ENCODE results near the gene FNIP1.
"Not testable (repeated sequence)": the region's sequence is repeated elsewhere in the genome, so short reads cannot be mapped to it uniquely, and the experiment has no call there.

Gene FNIP1

GRCh38 chr5:131782717-131783116 lies 14.1 kb downstream of the FNIP1 start:
- POLR2A ChIA-PET: interaction anchor here (0.7 kb wide), 1 partner anchor 145 kb away, joined by 3 read pairs; no protein-coding TSS in a partner anchor
- Histone ChIP-seq H3K27me3 (replicated peaks in 2 of 5; ENCODE audit: control insufficient read depth in 4 of 5, insufficient read depth in 5 of 5, low read length in 4 of 5) (no peaks in the 10 kb centered on the region), H3K4me3 (ENCODE audit: control insufficient read depth in 1 of 7, extremely low read depth in 1 of 7, insufficient read depth in 4 of 7, low read depth in 2 of 7, low read length in 6 of 7) (no peak overlapping the region), H3K9me3 (ENCODE audit: control extremely low read depth in 1 of 5, control insufficient read depth in 4 of 5, insufficient read depth in 2 of 5, low read depth in 1 of 5, low read length in 4 of 5) (peaks cover 0 to 18% (median 4%) of the 10 kb centered on the region in 5 experiments), H3K27ac (ENCODE audit: insufficient read depth in 1 of 2, low read depth in 1 of 2, low read length in 2 of 2, poor library complexity in 1 of 2, severe bottlenecking in 2 of 2) (no peak overlapping the region), H3K4me1 (ENCODE audit: control extremely low read depth in 1 of 4, control insufficient read depth in 4 of 4, insufficient read depth in 4 of 4, low read length in 3 of 4) (peaks cover 0 to 10% (median 8%) of the 10 kb centered on the region in 4 experiments), H3K36me3 (ENCODE audit: control insufficient read depth in 4 of 4, insufficient read depth in 4 of 4, low read length in 3 of 4) (peaks cover 7 to 28% (median 17%) of the 10 kb centered on the region in 4 experiments)
- no CpG with 5 or more reads among the region's 11 CpGs for WGBS (ENCODE audit: insufficient coverage)
- DNase-seq: no peak
- CTCF ChIA-PET: interaction anchor here (1.5 kb wide), 1 partner anchor 33 kb away, joined by 3 read pairs; no protein-coding TSS in a partner anchor

- Histone ChIP-seq H3K36me3 (ENCODE audit: control insufficient read depth in 4 of 4, insufficient read depth in 4 of 4, low read length in 3 of 4) (peaks cover 9 to 24% (median 16%) of the 10 kb centered on the region in 4 experiments), H3K9me3 (ENCODE audit: control extremely low read depth in 1 of 5, control insufficient read depth in 4 of 5, insufficient read depth in 2 of 5, low read depth in 1 of 5, low read length in 4 of 5) (peaks cover 0 to 18% (median 4%) of the 10 kb centered on the region in 5 experiments)
- WGBS (ENCODE audit: insufficient coverage): no CpG with 5 or more reads among the region's 1 CpG
- H3K4me1 ChIP-seq (ENCODE audit: control extremely low read depth in 1 of 4, control insufficient read depth in 4 of 4, insufficient read depth in 4 of 4, low read length in 3 of 4); H3K27me3 ChIP-seq (replicated peaks in 2 of 5; ENCODE audit: control insufficient read depth in 4 of 5, insufficient read depth in 5 of 5, low read length in 4 of 5); DNase-seq; H3K4me3 ChIP-seq (ENCODE audit: control insufficient read depth in 1 of 7, extremely low read depth in 1 of 7, insufficient read depth in 4 of 7, low read depth in 2 of 7, low read length in 6 of 7); H3K27ac ChIP-seq (ENCODE audit: insufficient read depth in 1 of 2, low read depth in 1 of 2, low read length in 2 of 2, poor library complexity in 1 of 2, severe bottlenecking in 2 of 2); CTCF ChIA-PET; POLR2A ChIA-PET: not testable (repeated sequence)
These were observed 18.7 kb downstream of the FNIP1 start for GRCh38 chr5:131778141-131778540.

GRCh38 chr5:131776450-131776849 lies 20.4 kb downstream of the FNIP1 start:
- Histone ChIP-seq H3K9me3 (ENCODE audit: control extremely low read depth in 1 of 5, control insufficient read depth in 4 of 5, insufficient read depth in 2 of 5, low read depth in 1 of 5, low read length in 4 of 5) (peaks cover 0 to 7% (median 0%) of the 10 kb centered on the region in 5 experiments), H3K4me3 (ENCODE audit: control insufficient read depth in 1 of 7, extremely low read depth in 1 of 7, insufficient read depth in 4 of 7, low read depth in 2 of 7, low read length in 6 of 7) (no peak overlapping the region), H3K27ac (ENCODE audit: insufficient read depth in 1 of 2, low read depth in 1 of 2, low read length in 2 of 2, poor library complexity in 1 of 2, severe bottlenecking in 2 of 2) (no peak overlapping the region), H3K27me3 (replicated peaks in 2 of 5; ENCODE audit: control insufficient read depth in 4 of 5, insufficient read depth in 5 of 5, low read length in 4 of 5) (no peaks in the 10 kb centered on the region), H3K36me3 (ENCODE audit: control insufficient read depth in 4 of 4, insufficient read depth in 4 of 4, low read length in 3 of 4) (peaks cover 3 to 9% (median 7%) of the 10 kb centered on the region in 4 experiments), H3K4me1 (ENCODE audit: control extremely low read depth in 1 of 4, control insufficient read depth in 4 of 4, insufficient read depth in 4 of 4, low read length in 3 of 4) (peaks cover 5 to 20% (median 10%) of the 10 kb centered on the region in 4 experiments)
- CTCF ChIA-PET: interaction anchor here (3.7 kb wide), 1 partner anchor 11 kb away, joined by 15 read pairs; no protein-coding TSS in a partner anchor
- no CpG with 5 or more reads among the region's 1 CpG for WGBS (ENCODE audit: insufficient coverage)
- DNase-seq: no peak
- POLR2A ChIA-PET: interaction anchor here (0.7 kb wide), 1 partner anchor 109 kb away, joined by 3 read pairs; no protein-coding TSS in a partner anchor

DNA sequence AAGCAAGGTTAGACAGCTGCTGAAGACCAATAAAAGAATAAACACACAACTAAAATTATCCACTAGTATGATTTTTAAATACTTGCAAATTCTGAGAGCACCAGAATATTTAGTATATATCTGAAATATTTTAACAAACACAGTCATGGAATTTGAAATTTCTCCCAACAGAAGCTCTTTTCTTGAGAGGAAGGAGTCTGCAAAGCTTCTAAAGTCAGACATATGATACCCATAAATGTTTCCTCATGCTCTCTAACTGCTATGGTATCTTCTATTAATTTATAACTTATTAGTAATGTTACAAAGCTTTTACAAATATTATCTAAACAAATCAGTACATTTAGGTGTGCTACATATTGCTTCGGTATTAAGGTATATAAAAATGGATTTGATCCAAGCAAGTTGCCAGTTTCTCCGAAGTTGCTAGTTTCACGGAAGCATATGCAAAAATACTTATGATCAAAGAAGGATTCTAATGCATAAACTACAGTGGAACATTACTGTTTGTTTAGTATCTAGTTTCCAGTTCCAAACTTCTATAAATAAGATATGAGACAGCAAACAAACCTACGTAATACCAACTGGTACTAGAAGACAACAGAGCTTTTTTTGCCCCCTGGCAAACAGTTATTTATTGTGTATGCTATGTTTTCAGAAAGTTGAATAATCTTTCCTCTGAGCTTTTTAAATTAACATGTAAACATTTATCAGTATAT lies 22.0 kb downstream of the FNIP1 start:
- no CpG with 5 or more reads among the region's 4 CpGs for WGBS (ENCODE audit: insufficient coverage)
- H3K4me1 ChIP-seq (ENCODE audit: control extremely low read depth in 1 of 4, control insufficient read depth in 4 of 4, insufficient read depth in 4 of 4, low read length in 3 of 4): peaks cover 13 to 28% (median 18%) of the 10 kb centered on the region in 4 experiments
- no peak for DNase-seq
- H3K27ac ChIP-seq (ENCODE audit: insufficient read depth in 1 of 2, low read depth in 1 of 2, low read length in 2 of 2, poor library complexity in 1 of 2, severe bottlenecking in 2 of 2): no peak overlapping the region
- ChIA-PET CTCF (interaction anchor here (0.6 to 3.7 kb wide), 6 partner anchors 9 to 69 kb away, joined by 3 to 15 read pairs (median 4); no protein-coding TSS in a partner anchor), POLR2A (no interaction called here)
- H3K36me3 ChIP-seq (ENCODE audit: control insufficient read depth in 4 of 4, insufficient read depth in 4 of 4, low read length in 3 of 4): peaks cover 0 to 2% (median 0%) of the 10 kb centered on the region in 4 experiments
- H3K9me3 ChIP-seq (ENCODE audit: control extremely low read depth in 1 of 5, control insufficient read depth in 4 of 5, insufficient read depth in 2 of 5, low read depth in 1 of 5, low read length in 4 of 5): no peaks in the 10 kb centered on the region
- no peaks in the 10 kb centered on the region for H3K27me3 ChIP-seq (replicated peaks in 2 of 5; ENCODE audit: control insufficient read depth in 4 of 5, insufficient read depth in 5 of 5, low read length in 4 of 5)
- no peak overlapping the region for H3K4me3 ChIP-seq (ENCODE audit: control insufficient read depth in 1 of 7, extremely low read depth in 1 of 7, insufficient read depth in 4 of 7, low read depth in 2 of 7, low read length in 6 of 7)

- H3K36me3 ChIP-seq (ENCODE audit: control insufficient read depth in 4 of 4, insufficient read depth in 4 of 4, low read length in 3 of 4): peaks cover 0 to 2% (median 0%) of the 10 kb centered on the region in 4 experiments
- H3K27me3 ChIP-seq (replicated peaks in 2 of 5; ENCODE audit: control insufficient read depth in 4 of 5, insufficient read depth in 5 of 5, low read length in 4 of 5): no peaks in the 10 kb centered on the region
- 96% methylated on average over 2 of the region's 2 CpGs for WGBS (ENCODE audit: insufficient coverage)
- peaks cover 16 to 35% (median 23%) of the 10 kb centered on the region in 4 experiments for H3K4me1 ChIP-seq (ENCODE audit: control extremely low read depth in 1 of 4, control insufficient read depth in 4 of 4, insufficient read depth in 4 of 4, low read length in 3 of 4)
- CTCF ChIA-PET: interaction anchor here (0.6 to 3.7 kb wide), 4 partner anchors 14 to 68 kb away, joined by 3 to 15 read pairs (median 4); no protein-coding TSS in a partner anchor
- DNase-seq: peak in 1 of 3 donors; percentile 47
- H3K27ac ChIP-seq (ENCODE audit: insufficient read depth in 1 of 2, low read depth in 1 of 2, low read length in 2 of 2, poor library complexity in 1 of 2, severe bottlenecking in 2 of 2): no peak overlapping the region
- no peaks in the 10 kb centered on the region for H3K9me3 ChIP-seq (ENCODE audit: control extremely low read depth in 1 of 5, control insufficient read depth in 4 of 5, insufficient read depth in 2 of 5, low read depth in 1 of 5, low read length in 4 of 5)
- POLR2A ChIA-PET: no interaction called here
- no peak overlapping the region for H3K4me3 ChIP-seq (ENCODE audit: control insufficient read depth in 1 of 7, extremely low read depth in 1 of 7, insufficient read depth in 4 of 7, low read depth in 2 of 7, low read length in 6 of 7)
These were observed 23.0 kb downstream of the FNIP1 start for GRCh38 chr5:131773805-131774204.

DNA sequence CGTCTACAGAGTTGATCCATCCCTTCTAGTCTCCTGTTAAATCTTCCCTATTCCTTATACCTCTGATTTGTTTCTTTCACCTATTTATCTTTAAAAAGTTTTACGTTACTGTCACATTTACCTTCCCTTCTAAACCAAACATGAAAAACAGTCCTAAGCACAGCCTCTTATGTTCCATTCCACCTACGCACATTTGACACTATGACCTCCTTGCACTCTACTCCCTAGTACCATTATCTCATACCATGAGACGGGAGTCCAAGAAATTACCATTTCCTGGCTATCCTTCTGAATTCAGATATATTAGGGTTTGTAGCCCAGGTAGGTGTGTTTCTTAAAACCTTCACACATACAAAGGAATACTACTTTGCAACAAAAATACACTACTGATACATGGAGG lies 25.1 kb downstream of the FNIP1 start:
- Histone ChIP-seq H3K27me3 (replicated peaks in 2 of 5; ENCODE audit: control insufficient read depth in 4 of 5, insufficient read depth in 5 of 5, low read length in 4 of 5) (no peaks in the 10 kb centered on the region), H3K4me1 (ENCODE audit: control extremely low read depth in 1 of 4, control insufficient read depth in 4 of 4, insufficient read depth in 4 of 4, low read length in 3 of 4) (peaks cover 16 to 35% (median 23%) of the 10 kb centered on the region in 4 experiments), H3K36me3 (ENCODE audit: control insufficient read depth in 4 of 4, insufficient read depth in 4 of 4, low read length in 3 of 4) (peaks cover 0 to 2% (median 0%) of the 10 kb centered on the region in 4 experiments), H3K9me3 (ENCODE audit: control extremely low read depth in 1 of 5, control insufficient read depth in 4 of 5, insufficient read depth in 2 of 5, low read depth in 1 of 5, low read length in 4 of 5) (no peaks in the 10 kb centered on the region), H3K4me3 (ENCODE audit: control insufficient read depth in 1 of 7, extremely low read depth in 1 of 7, insufficient read depth in 4 of 7, low read depth in 2 of 7, low read length in 6 of 7) (peak overlapping the region in 2 of 7 experiments; percentile 2 to 34), H3K27ac (ENCODE audit: insufficient read depth in 1 of 2, low read depth in 1 of 2, low read length in 2 of 2, poor library complexity in 1 of 2, severe bottlenecking in 2 of 2) (no peak overlapping the region)
- ChIA-PET CTCF (no interaction called here), POLR2A (no interaction called here)
- no peak for DNase-seq
- 82% methylated on average over 2 of the region's 4 CpGs for WGBS (ENCODE audit: insufficient coverage)

- H3K4me1 ChIP-seq (ENCODE audit: control extremely low read depth in 1 of 4, control insufficient read depth in 4 of 4, insufficient read depth in 4 of 4, low read length in 3 of 4): peaks cover 16 to 35% (median 23%) of the 10 kb centered on the region in 4 experiments
- H3K27ac ChIP-seq (ENCODE audit: insufficient read depth in 1 of 2, low read depth in 1 of 2, low read length in 2 of 2, poor library complexity in 1 of 2, severe bottlenecking in 2 of 2): no peak overlapping the region
- H3K36me3 ChIP-seq (ENCODE audit: control insufficient read depth in 4 of 4, insufficient read depth in 4 of 4, low read length in 3 of 4): peaks cover 0 to 4% (median 1%) of the 10 kb centered on the region in 4 experiments
- 100% methylated on average over 1 of the region's 1 CpG for WGBS (ENCODE audit: insufficient coverage)
- no peaks in the 10 kb centered on the region for H3K27me3 ChIP-seq (replicated peaks in 2 of 5; ENCODE audit: control insufficient read depth in 4 of 5, insufficient read depth in 5 of 5, low read length in 4 of 5)
- ChIA-PET POLR2A (no interaction called here), CTCF (interaction anchor here (0.7 to 1.3 kb wide), 3 partner anchors 10 to 22 kb away, joined by 3 read pairs; no protein-coding TSS in a partner anchor)
- peaks cover 0 to 6% (median 0%) of the 10 kb centered on the region in 5 experiments for H3K9me3 ChIP-seq (ENCODE audit: control extremely low read depth in 1 of 5, control insufficient read depth in 4 of 5, insufficient read depth in 2 of 5, low read depth in 1 of 5, low read length in 4 of 5)
- no peak overlapping the region for H3K4me3 ChIP-seq (ENCODE audit: control insufficient read depth in 1 of 7, extremely low read depth in 1 of 7, insufficient read depth in 4 of 7, low read depth in 2 of 7, low read length in 6 of 7)
- DNase-seq: no peak
These were observed 26.9 kb downstream of the FNIP1 start for GRCh38 chr5:131769961-131770360.
